Measurements from ENCODE around the gene IL22RA1.

Gene IL22RA1

GRCh38 chr1:24136956-24137539, 5.9 kb downstream of the IL22RA1 start:
- no peak for DNase-seq (ENCODE audit: low spot score)

GRCh38 chr1:24134376-24134775, 8.6 kb downstream of the IL22RA1 start:
- no peak for DNase-seq (ENCODE audit: low spot score)

GRCh38 chr1:24133819-24134218, 9.1 kb downstream of the IL22RA1 start:
- no peak for DNase-seq (ENCODE audit: low spot score)

- no peak for DNase-seq (ENCODE audit: low spot score)
Observed at GRCh38 chr1:24130385-24130784, 12.6 kb downstream of the IL22RA1 start.

GRCh38 chr1:24127801-24128363, 15.1 kb downstream of the IL22RA1 start:
- DNase-seq (ENCODE audit: low spot score), result no peak

GRCh38 chr1:24127134-24127800, 15.7 kb downstream of the IL22RA1 start:
- no peak for DNase-seq (ENCODE audit: low spot score)

- no peak for DNase-seq (ENCODE audit: low spot score)
Observed at GRCh38 chr1:24126672-24127023, 16.3 kb downstream of the IL22RA1 start.

- DNase-seq (ENCODE audit: low spot score), result peak; percentile 64
Observed at GRCh38 chr1:24126018-24126671, 16.8 kb downstream of the IL22RA1 start.

- DNase-seq (ENCODE audit: low spot score), result no peak
Observed at GRCh38 chr1:24125456-24125855, 17.5 kb downstream of the IL22RA1 start.

GRCh38 chr1:24124980-24125379, 18.0 kb downstream of the IL22RA1 start:
- no peak for DNase-seq (ENCODE audit: low spot score)

- DNase-seq (ENCODE audit: low spot score), result no peak
Observed at GRCh38 chr1:24123611-24124010, 19.3 kb downstream of the IL22RA1 start.

GRCh38 chr1:24122776-24123175, 20.2 kb downstream of the IL22RA1 start:
- DNase-seq (ENCODE audit: low spot score), result no peak

- no peak for DNase-seq (ENCODE audit: low spot score)
Observed at GRCh38 chr1:24121406-24121805, 21.5 kb downstream of the IL22RA1 start.

- DNase-seq (ENCODE audit: low spot score), result no peak
Observed at GRCh38 chr1:24120965-24121364, 22.0 kb downstream of the IL22RA1 start.

GRCh38 chr1:24119859-24120756, 22.8 kb downstream of the IL22RA1 start:
- no peak for DNase-seq (ENCODE audit: low spot score)

- DNase-seq (ENCODE audit: low spot score), result no peak
Observed at GRCh38 chr1:24119489-24119858, 23.5 kb downstream of the IL22RA1 start.

- no peak for DNase-seq (ENCODE audit: low spot score)
Observed at GRCh38 chr1:24118410-24119242, 24.3 kb downstream of the IL22RA1 start.

- peak; percentile 83 for DNase-seq (ENCODE audit: low spot score)
Observed at GRCh38 chr1:24117722-24118409, 25.1 kb downstream of the IL22RA1 start.

GRCh38 chr1:24117132-24117531, 25.8 kb downstream of the IL22RA1 start:
- no peak for DNase-seq (ENCODE audit: low spot score)

- DNase-seq (ENCODE audit: low spot score), result no peak
Observed at GRCh38 chr1:24114753-24115152, 28.2 kb downstream of the IL22RA1 start.

- no peak for DNase-seq (ENCODE audit: low spot score)
Observed at GRCh38 chr1:24113641-24114033, 29.3 kb downstream of the IL22RA1 start.

Data from hepatic stellate cell (primary cell).